ENCODE data around the gene TAGLN.
"Not testable (repeated sequence)": the region's sequence is repeated elsewhere in the genome, so short reads cannot be mapped to it uniquely, and the experiment has no call there.

Gene TAGLN

GRCh38 chr11:117180661-117181585, 18.2 kb upstream of the TAGLN start:
- DNase-seq (ENCODE audit: low read depth), result peak; percentile 65

DNA sequence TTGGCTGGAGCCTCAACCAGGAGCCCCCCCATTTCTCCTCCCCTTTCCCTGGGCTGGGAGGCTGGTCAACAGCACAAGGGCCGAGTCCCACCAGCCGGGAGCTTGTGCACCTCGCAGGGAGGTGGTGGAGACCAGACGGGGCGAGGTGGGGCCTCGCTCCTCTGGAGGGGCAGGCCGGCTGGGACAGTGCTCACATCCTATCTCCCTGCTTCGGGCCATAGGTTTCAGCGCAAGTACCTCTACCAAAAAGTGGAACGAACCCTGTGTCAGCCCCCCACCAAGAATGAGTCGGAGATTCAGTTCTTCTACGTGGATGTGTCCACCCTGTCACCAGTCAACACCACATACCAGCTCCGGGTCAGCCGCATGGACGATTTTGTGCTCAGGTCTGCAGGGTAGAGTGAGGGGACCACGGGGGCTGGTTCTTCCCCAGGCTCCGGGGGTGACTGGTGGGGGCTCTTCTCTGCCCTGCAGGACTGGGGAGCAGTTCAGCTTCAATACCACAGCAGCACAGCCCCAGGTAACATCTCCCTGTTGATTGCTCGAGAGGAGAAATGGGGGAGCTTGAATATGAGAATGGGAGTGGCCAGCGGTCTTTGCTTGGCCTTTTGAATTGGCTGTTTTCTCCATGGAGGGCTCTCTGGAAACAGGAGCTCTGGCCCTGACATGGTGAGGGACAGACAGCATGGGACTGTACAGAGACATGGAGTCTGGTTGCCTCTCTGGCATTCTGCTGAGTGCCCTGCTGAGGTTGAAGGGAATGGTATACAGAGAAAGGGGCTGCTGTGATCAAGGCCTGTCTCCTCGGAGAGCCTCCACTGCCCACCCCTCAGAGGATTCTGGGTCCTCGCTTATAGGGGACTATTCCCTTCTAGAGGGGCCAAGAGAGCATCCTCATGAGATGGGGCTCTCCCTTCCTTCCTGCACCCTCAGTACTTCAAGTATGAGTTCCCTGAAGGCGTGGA, 17.3 kb upstream of the TAGLN start:
- DNase-seq (ENCODE audit: low read depth), result no peak

DNA sequence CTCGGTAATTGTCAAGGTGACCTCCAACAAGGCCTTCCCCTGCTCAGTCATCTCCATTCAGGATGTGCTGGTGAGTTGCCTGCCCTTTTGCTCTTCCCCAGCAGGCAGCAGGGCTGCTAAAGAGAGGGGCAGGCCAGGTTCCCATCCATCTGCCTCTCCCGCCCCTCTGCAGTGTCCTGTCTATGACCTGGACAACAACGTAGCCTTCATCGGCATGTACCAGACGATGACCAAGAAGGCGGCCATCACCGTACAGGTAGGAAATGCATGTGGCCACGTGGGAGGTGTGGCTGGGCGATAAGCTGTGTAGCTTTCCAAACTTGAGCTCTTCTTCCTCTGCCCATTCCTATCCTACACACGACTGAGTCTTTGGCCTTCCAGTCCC, 16.6 kb upstream of the TAGLN start:
- no peak for DNase-seq (ENCODE audit: low read depth)

DNA sequence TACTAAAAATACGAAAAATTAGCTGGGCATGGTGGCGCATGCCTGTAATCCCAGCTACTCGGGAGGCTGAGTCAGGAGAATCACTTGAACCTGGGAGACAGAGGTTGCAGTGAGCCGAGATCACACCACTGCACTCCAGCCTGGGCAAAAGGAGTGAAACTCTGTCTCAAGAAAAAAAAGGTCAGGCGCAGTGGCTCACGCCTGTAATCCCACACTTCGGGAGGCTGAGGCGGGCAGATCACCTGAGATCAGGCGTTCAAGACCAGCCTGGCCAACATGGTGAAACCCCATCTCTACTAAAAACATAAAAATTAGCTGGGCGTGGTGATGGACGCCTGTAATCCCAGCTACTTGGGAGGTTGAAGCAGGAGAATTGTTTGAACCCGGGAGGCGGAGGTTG, 16.0 kb upstream of the TAGLN start:
- DNase-seq (ENCODE audit: low read depth), result not testable (repeated sequence)

DNA sequence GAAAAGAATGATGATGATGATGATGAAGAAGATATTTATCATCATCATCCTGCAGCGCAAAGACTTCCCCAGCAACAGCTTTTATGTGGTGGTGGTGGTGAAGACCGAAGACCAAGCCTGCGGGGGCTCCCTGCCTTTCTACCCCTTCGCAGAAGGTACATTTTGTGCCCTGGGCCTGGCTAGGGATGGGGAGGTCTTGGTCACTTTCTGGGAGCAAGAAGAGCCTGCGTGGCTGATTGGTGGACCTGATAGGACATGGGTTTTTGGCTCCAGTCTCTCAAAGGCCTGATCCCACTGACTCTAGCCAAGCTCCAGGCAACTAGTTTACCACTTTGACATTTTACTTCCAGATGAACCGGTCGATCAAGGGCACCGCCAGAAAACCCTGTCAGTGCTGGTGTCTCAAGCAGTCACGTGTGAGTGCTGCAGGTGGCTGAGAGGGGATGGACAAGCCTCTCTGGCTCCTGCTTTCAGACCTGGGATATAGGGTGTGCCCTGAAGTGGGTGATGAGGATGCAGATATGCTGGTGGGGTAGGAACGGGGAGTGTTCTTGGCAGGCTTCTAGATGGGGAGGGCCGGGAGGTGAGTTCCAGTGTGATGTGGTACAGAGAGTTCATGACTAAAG, 15.3 kb upstream of the TAGLN start:
- no peak for DNase-seq (ENCODE audit: low read depth)

DNA sequence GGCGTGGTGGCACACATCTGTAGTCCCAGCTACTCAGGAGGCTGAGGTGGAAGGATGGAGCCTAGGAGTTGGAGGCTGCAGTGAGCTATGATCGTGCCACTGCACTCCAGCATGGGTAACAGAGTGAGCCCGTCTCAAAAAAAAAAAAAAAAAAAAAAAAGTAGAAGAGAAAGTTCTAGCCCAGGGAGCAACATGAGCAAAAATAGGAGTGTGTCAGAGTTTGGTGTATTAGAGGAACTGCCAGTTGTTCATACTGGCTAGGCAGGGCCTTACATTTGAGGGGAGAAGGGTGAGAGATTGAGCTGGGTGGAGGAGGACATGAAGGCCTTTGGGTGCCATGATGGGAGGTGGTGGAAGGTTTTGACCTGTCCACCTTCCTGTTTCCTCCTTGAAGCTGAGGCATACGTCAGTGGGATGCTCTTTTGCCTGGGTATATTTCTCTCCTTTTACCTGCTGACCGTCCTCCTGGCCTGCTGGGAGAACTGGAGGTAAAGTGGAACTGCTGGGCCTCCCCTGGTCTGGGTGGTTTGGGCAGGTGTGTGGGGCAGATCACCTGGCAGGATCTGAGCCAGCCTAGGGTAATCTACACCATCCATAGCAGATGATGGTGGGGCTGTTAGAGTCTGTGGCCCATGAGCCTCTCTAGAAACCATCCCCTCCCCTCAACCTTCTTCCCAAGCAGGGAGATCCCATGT, 13.3 kb upstream of the TAGLN start:
- DNase-seq (ENCODE audit: low read depth), result no peak

GRCh38 chr11:117186431-117186761, 12.8 kb upstream of the TAGLN start:
- DNase-seq (ENCODE audit: low read depth), result no peak

- DNase-seq (ENCODE audit: low read depth), result no peak
Measured at GRCh38 chr11:117187007-117187406, 12.2 kb upstream of the TAGLN start.

DNA sequence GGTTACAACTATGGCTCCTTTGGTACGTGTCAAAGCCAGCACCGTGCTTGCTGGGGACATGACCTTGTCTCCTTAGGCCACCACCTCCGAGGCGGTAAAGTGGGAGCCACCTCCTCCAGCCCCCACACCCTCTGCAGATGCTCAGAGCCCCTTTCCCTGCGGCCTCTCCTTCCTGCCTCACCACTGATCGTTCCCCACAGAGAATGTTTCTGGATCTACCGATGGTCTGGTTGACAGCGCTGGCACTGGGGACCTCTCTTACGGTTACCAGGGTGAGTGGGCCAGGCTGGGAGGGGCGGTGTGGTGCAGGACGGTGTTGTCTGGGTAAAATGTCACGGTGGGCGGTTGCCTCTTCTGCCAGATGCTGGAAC, 11.8 kb upstream of the TAGLN start:
- no peak for DNase-seq (ENCODE audit: low read depth)

- DNase-seq (ENCODE audit: low read depth), result no peak
Measured at GRCh38 chr11:117187799-117188481, 11.2 kb upstream of the TAGLN start.

GRCh38 chr11:117188620-117189081, 10.5 kb upstream of the TAGLN start:
- no peak for DNase-seq (ENCODE audit: low read depth)

- DNase-seq (ENCODE audit: low read depth), result no peak
Measured at GRCh38 chr11:117189191-117189940, 9.8 kb upstream of the TAGLN start.

GRCh38 chr11:117189941-117190544, 9.1 kb upstream of the TAGLN start:
- no peak for DNase-seq (ENCODE audit: low read depth)

GRCh38 chr11:117191680-117192400, 7.3 kb upstream of the TAGLN start:
- no peak for DNase-seq (ENCODE audit: low read depth)

GRCh38 chr11:117192401-117192875, 6.7 kb upstream of the TAGLN start:
- no peak for DNase-seq (ENCODE audit: low read depth)

DNA sequence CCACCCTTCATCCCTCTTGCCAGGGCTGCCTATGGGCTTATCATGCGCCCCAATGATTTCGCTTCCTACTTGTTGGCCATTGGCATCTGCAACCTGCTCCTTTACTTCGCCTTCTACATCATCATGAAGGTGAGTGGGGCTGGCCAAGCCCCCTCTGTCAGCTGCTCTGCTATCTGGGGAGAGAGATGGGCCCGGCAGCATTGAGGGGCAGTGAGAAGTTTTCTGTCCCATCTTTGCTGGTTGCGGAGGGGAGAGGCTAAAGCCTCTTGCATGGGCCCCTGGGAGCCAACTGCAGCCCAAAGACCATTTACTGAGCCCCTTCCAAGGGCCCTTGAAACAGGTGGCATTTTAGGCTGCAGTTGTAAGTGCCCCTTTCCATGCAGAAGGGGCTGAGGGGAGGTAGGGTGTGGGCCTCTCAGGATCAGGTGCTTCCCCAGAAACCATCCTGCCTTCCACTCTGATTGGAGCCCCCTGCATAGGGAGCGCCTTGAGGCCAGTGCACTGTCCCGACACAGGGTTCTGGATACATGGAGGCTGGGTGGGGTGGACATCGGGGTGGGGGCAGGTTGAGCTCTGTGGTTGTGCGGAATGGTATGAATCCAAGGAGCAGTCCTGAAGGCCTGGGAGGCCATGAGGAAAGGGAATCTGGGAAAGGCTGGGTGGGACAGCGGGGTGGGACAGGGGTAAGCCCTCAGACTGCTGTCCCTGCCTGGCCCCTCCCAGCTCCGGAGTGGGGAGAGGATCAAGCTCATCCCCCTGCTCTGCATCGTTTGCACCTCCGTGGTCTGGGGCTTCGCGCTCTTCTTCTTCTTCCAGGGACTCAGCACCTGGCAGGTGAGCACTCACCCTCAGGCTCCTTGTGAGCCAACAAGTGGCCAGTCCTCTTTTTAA, 5.8 kb upstream of the TAGLN start:
- no peak for DNase-seq (ENCODE audit: low read depth)

DNA sequence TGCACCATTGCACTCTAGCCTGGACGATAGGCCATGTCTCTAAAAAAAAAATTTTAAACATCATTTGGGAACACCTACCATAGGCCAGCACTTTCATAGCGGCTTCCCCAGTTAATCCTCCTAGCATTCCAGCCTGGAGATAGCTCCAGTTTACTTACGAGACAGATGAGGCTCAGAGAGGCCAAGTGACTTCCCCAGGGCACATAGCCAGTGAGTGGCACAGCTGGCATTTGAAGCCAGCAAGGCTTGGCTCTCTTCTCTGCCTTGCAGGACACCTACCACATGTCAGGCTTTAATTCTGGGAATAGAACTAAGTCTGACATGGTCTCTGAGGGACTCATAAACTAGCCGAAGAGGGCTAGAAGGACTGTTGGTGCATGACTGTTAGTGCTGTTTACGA, 4.9 kb upstream of the TAGLN start:
- DNase-seq (ENCODE audit: low read depth), result no peak

GRCh38 chr11:117195258-117195657, 3.9 kb upstream of the TAGLN start:
- no peak for DNase-seq (ENCODE audit: low read depth)

All from fibroblast of the conjunctiva (primary cell).